HG03095 (cell line): ENCODE results near the gene RGS2.

ENCODE experiments used
- ATAC-seq: cut with Tn5 transposase; IDR thresholded peaks from one replicate; pipeline ENCODE4 v1.9.1; 2021; ENCODE audit warnings: moderate library complexity; ENCODE audit not compliant: unreplicated experiment

Gene RGS2

GRCh38 chr1:192808518-192809306 lies at the start of gene RGS2:
Gene RGS2, plus strand, starts transcription at chr1:192809039. Its CDS starts 33 bp downstream, at chr1:192809072.
- ATAC-seq = peak; percentile 92

- no peak for ATAC-seq
Observed at GRCh38 chr1:192759104-192759503, 49.7 kb upstream of the RGS2 start.

GRCh38 chr1:192762265-192762664 lies 46.6 kb upstream of the RGS2 start:
- ATAC-seq = no peak

- no peak for ATAC-seq
Observed at GRCh38 chr1:192763243-192763642, 45.6 kb upstream of the RGS2 start.

- no peak for ATAC-seq
Observed at GRCh38 chr1:192763756-192764155, 45.1 kb upstream of the RGS2 start.

- ATAC-seq = no peak
Observed at GRCh38 chr1:192764675-192765074, 44.2 kb upstream of the RGS2 start.

- ATAC-seq = no peak
Observed at GRCh38 chr1:192766009-192766625, 42.7 kb upstream of the RGS2 start.

- no peak for ATAC-seq
Observed at GRCh38 chr1:192766876-192767275, 42.0 kb upstream of the RGS2 start.

GRCh38 chr1:192767798-192768197 lies 41.0 kb upstream of the RGS2 start:
- no peak for ATAC-seq

GRCh38 chr1:192768463-192768862 lies 40.4 kb upstream of the RGS2 start:
- ATAC-seq = no peak

- no peak for ATAC-seq
Observed at GRCh38 chr1:192771341-192771740, 37.5 kb upstream of the RGS2 start.

- no peak for ATAC-seq
Observed at GRCh38 chr1:192775631-192776030, 33.2 kb upstream of the RGS2 start.

GRCh38 chr1:192776206-192776605 lies 32.6 kb upstream of the RGS2 start:
- no peak for ATAC-seq

- no peak for ATAC-seq
Observed at GRCh38 chr1:192776998-192777397, 31.8 kb upstream of the RGS2 start.

GRCh38 chr1:192783791-192784190 lies 25.0 kb upstream of the RGS2 start:
- ATAC-seq = no peak

GRCh38 chr1:192784397-192784796 lies 24.4 kb upstream of the RGS2 start:
- no peak for ATAC-seq

GRCh38 chr1:192786576-192786975 lies 22.3 kb upstream of the RGS2 start:
- no peak for ATAC-seq

- no peak for ATAC-seq
Observed at GRCh38 chr1:192787914-192788585, 20.8 kb upstream of the RGS2 start.

- no peak for ATAC-seq
Observed at GRCh38 chr1:192789871-192790270, 19.0 kb upstream of the RGS2 start.

GRCh38 chr1:192792628-192793027 lies 16.2 kb upstream of the RGS2 start:
- no peak for ATAC-seq

- no peak for ATAC-seq
Observed at GRCh38 chr1:192793983-192794767, 14.7 kb upstream of the RGS2 start.
